HG02840 (cell line): Measurements from ENCODE around the gene LRRC58.

Experiments
- ATAC-seq: cut with Tn5 transposase; IDR thresholded peaks from one replicate; pipeline ENCODE4 v1.9.1; 2021; ENCODE audit warnings: mild to moderate bottlenecking, moderate library complexity, moderate number of reproducible peaks; ENCODE audit not compliant: unreplicated experiment, low FRiP score

The LRRC58 gene

GRCh38 chr3:120281261-120281660 lies 67.9 kb downstream of the LRRC58 start:
- no peak for ATAC-seq

GRCh38 chr3:120280566-120280965 lies 68.6 kb downstream of the LRRC58 start:
- no peak for ATAC-seq

- no peak for ATAC-seq
Observed at GRCh38 chr3:120280026-120280425, 69.1 kb downstream of the LRRC58 start.

- no peak for ATAC-seq
Observed at GRCh38 chr3:120276767-120277166, 72.4 kb downstream of the LRRC58 start.

- no peak for ATAC-seq
Observed at GRCh38 chr3:120275618-120276017, 73.5 kb downstream of the LRRC58 start.

- no peak for ATAC-seq
Observed at GRCh38 chr3:120274739-120275167, 74.4 kb downstream of the LRRC58 start.
